A549 (cell line): Measurements from ENCODE around the gene RGS16. TPM values are rescaled to one million over a fixed set of nuclear protein-coding genes. Genes with fewer than 3 reads are reported as not detected.

Source experiments
- ATAC-seq, 2 experiments: fragments of 200-7000 bp in 1 of 2; fragments of >200 bp in 1 of 2; cut with Nextera tagmentation in 1 of 2; cut with Tn5 transposase in 1 of 2; 3 replicates each; pipeline versions ENCODE4 v1.8.0 to v1.9.1; 2018 to 2020; ENCODE audit warnings: mild to moderate bottlenecking in 1 of 2, moderate library complexity in 1 of 2
- CTCF ChIA-PET: fragments of 300-600 bp; sonication (Branson Sonifier 250); formaldehyde crosslinking; extraction: SDS; loops from one replicate; lab custom pipeline; 2021; ENCODE audit warnings: antibody characterized with exemption, inconsistent platforms; lab: Yijun Ruan, JAX
- POLR2A ChIA-PET: fragments of 350-600 bp; formaldehyde crosslinking; extraction: SDS; loops from one replicate; lab custom pipeline; 2021; ENCODE audit warnings: antibody characterized with exemption, inconsistent platforms; lab: Yijun Ruan, JAX
- DNase-seq, 2 experiments: peaks; one replicate each; pipeline versions ENCODE4 v3.0.0 to v3.0.0-alpha.2; 2011 to 2016; ENCODE audit warnings: low read depth in 1 of 2, low spot score in 1 of 2
- FAIRE-seq: peaks from 2 replicates; lab custom pipeline; 2011; peaks lifted over from hg19 to GRCh38; lab: Jason Lieb, UNC
- H3K27ac ChIP-seq, 2 experiments: fragments of >200 bp; sonication (Bioruptor Twin); formaldehyde crosslinking; 3 replicates each; pipeline ENCODE4 v1.5.1; 2016 to 2017
- H3K4me1 ChIP-seq: fragments of >200 bp; sonication (Bioruptor Twin); formaldehyde crosslinking; 3 replicates; pipeline ENCODE4 v1.6.1; 2016
- H3K4me2 ChIP-seq: fragments of >200 bp; sonication (Bioruptor Twin); formaldehyde crosslinking; 3 replicates; pipeline ENCODE4 v1.6.1; 2016
- H3K4me3 ChIP-seq: fragments of >200 bp; sonication (Bioruptor Twin); formaldehyde crosslinking; 3 replicates; pipeline ENCODE4 v1.5.1; 2016
- H3K9me3 ChIP-seq: fragments of >200 bp; sonication (Bioruptor Twin); formaldehyde crosslinking; 3 replicates; pipeline ENCODE4 v1.6.1; 2016
- CBX2 ChIP-seq: fragments of 200-600 bp; sonication (generic); IDR thresholded peaks from 2 replicates; pipeline ENCODE4 v1.6.1; 2016; ENCODE audit warnings: low read depth, mild to moderate bottlenecking, borderline replicate concordance
- CHD2 ChIP-seq: fragments of 150-350 bp; IDR thresholded peaks from 2 replicates; pipeline ENCODE4 v1.6.1; 2014; ENCODE audit warnings: low read length; ENCODE audit not compliant: partially characterized antibody
- E2F6 ChIP-seq: IDR thresholded peaks from 2 replicates; pipeline ENCODE4 v1.6.1; 2012; ENCODE audit warnings: low read depth, borderline replicate concordance
- EHMT2 ChIP-seq: fragments of 200-600 bp; sonication (generic); IDR thresholded peaks from 2 replicates; pipeline ENCODE4 v1.6.1; 2016; ENCODE audit warnings: antibody characterized with exemption, low read depth, mild to moderate bottlenecking, moderate library complexity
- FOSL2 ChIP-seq, 2 experiments: fragments of 450-650 bp in 1 of 2; fragments of >200 bp in 1 of 2; sonication (Bioruptor Twin) in 1 of 2; formaldehyde crosslinking; IDR thresholded peaks; 2 replicates each; pipeline versions ENCODE4 v1.5.0 to v1.6.1; 2016 to 2020; ENCODE audit warnings: mild to moderate bottlenecking in 1 of 2, moderate library complexity in 1 of 2
- GATA3 ChIP-seq: IDR thresholded peaks from 2 replicates; pipeline ENCODE4 v1.6.1; 2012; ENCODE audit warnings: borderline replicate concordance
- HEYL ChIP-seq: fragments of 250-450 bp; sonication (Bioruptor Pico); IDR thresholded peaks from 2 replicates; pipeline ENCODE4 v1.8.0; 2021; ENCODE audit warnings: mild to moderate bottlenecking, moderate library complexity
- HMGXB4 ChIP-seq: fragments of 250-450 bp; sonication (Bioruptor Pico); IDR thresholded peaks from 2 replicates; pipeline ENCODE4 v1.5.0; 2021; ENCODE audit warnings: mild to moderate bottlenecking, moderate library complexity, borderline replicate concordance
- HOXB5 ChIP-seq: fragments of 250-450 bp; sonication (Bioruptor Pico); IDR thresholded peaks from 2 replicates; pipeline ENCODE4 v1.5.0; 2020; ENCODE audit warnings: mild to moderate bottlenecking, moderate library complexity
- MAFK ChIP-seq: fragments of 450-650 bp; IDR thresholded peaks from 2 replicates; pipeline ENCODE4 v1.6.1; 2014; ENCODE audit not compliant: partially characterized antibody
- MYC ChIP-seq: IDR thresholded peaks from 2 replicates; pipeline ENCODE4 v1.6.1; 2012; ENCODE audit warnings: mild to moderate bottlenecking, inconsistent platforms, low read length, improper control_type of control experiment, borderline replicate concordance
- NFE2L2 ChIP-seq: fragments of 150-350 bp; conservative IDR thresholded peaks from 2 replicates; pipeline ENCODE4 v1.6.1; 2014; ENCODE audit warnings: low read length
- POLR2A ChIP-seq: IDR thresholded peaks from 2 replicates; pipeline ENCODE4 v1.6.1; 2012; ENCODE audit warnings: mild to moderate bottlenecking, low read length
- POLR2AphosphoS2 ChIP-seq: conservative IDR thresholded peaks from 2 replicates; pipeline ENCODE4 v1.6.1; 2012; ENCODE audit warnings: low read length, improper control_type of control experiment, inconsistent platforms
- RCOR1 ChIP-seq: fragments of 150-350 bp; IDR thresholded peaks from 2 replicates; pipeline ENCODE4 v1.6.1; 2014; ENCODE audit warnings: antibody characterized with exemption, low read length, low read depth
- RFX5 ChIP-seq: fragments of 450-650 bp; IDR thresholded peaks from 2 replicates; pipeline ENCODE4 v1.7.1; 2014; ENCODE audit warnings: antibody characterized with exemption, mild to moderate bottlenecking, moderate library complexity
- RNF2 ChIP-seq: fragments of 200-600 bp; sonication (generic); IDR thresholded peaks from 2 replicates; pipeline ENCODE4 v1.6.1; 2016; ENCODE audit warnings: low read depth, mild to moderate bottlenecking, antibody characterized with exemption, moderate library complexity, borderline replicate concordance
- SMC3 ChIP-seq: fragments of >200 bp; sonication (Bioruptor Twin); formaldehyde crosslinking; IDR thresholded peaks from 3 replicates; pipeline ENCODE4 v1.6.1; 2018; ENCODE audit warnings: inconsistent platforms
- TFCP2L1 ChIP-seq: fragments of 250-450 bp; sonication (Bioruptor Pico); IDR thresholded peaks from 2 replicates; pipeline ENCODE4 v1.5.0; 2021; ENCODE audit warnings: mild to moderate bottlenecking
- TP53 ChIP-seq: fragments of 250-450 bp; sonication (Bioruptor Pico); IDR thresholded peaks from 2 replicates; pipeline ENCODE4 v1.5.0; 2021; ENCODE audit warnings: mild to moderate bottlenecking, moderate library complexity
- ZC3H11A ChIP-seq: fragments of 450-650 bp; IDR thresholded peaks from 2 replicates; pipeline ENCODE4 v1.6.1; 2014; ENCODE audit warnings: antibody characterized with exemption, mild to moderate bottlenecking
- ZFP36 ChIP-seq: fragments of 450-650 bp; IDR thresholded peaks from 2 replicates; pipeline ENCODE4 v1.6.1; 2014; ENCODE audit warnings: borderline replicate concordance; ENCODE audit not compliant: partially characterized antibody
- ZSCAN20 ChIP-seq: fragments of 250-450 bp; sonication (Bioruptor Pico); IDR thresholded peaks from 2 replicates; pipeline ENCODE4 v1.8.0; 2022; ENCODE audit warnings: mild to moderate bottlenecking, moderate library complexity
- WGBS: methylation state at CpG from one replicate; pipeline ENCODE4 v1.1.6; 2017; ENCODE audit errors: missing lambda C conversion rate; 5-methylcytosine and 5-hydroxymethylcytosine counted together
- polyA plus RNA-seq, 4 experiments: library from polyadenylated mRNA; depleted of rRNA in 3 of 4; stranded (reverse); fragments of >200 nt; fragmentation: RNase III in 1 of 4; extraction: RNeasy Plus Mini Kit Qiagen cat#74134 plus additional on column Dnase treatment in 1 of 4; gene quantifications; 2 replicates in 3 of 4; 3 replicates in 1 of 4; pipeline ENCODE4 v1.2.3, GENCODE V29; 2011 to 2017

The RGS16 gene
- polyA plus RNA-seq, 2 of the 4 experiments (the other 2 are of a cell fraction): 0.13 to 0.45 TPM

DNA sequence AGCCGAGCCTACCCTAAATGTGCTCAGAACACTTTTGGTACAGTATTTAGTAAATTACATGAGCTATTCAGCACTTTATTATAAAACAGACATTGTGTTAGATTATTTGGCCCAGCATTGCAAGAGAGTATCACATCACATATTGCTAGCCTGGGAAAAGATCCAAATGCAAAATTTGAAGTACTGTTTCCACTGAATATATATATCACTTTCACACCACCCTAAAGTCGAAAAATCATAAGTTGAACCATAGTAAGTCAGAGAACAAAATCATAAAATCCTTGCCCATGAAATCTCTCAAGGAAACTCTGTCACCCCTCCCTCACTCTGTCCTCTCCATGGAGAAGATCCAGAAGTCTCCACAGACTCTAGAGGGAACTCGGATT is 47.1 kb upstream of the RGS16 start:
- no peak overlapping the region for H3K4me3 ChIP-seq
- WGBS: 25% methylated on average over 3 of the region's 3 CpGs
- ChIA-PET POLR2A (no interaction called here), CTCF (interaction anchor here (1.2 kb wide), 1 partner anchor 51 kb away, joined by 3 read pairs; no protein-coding TSS in a partner anchor)
- H3K4me1 ChIP-seq: no peaks in the 10 kb centered on the region
- no peak for FAIRE-seq
- ATAC-seq: no peak
- TF ChIP-seq NFE2L2 (no peak), RCOR1 (no peak), TP53 (no peak), SMC3 (no peak), MYC (no peak), RFX5 (no peak), RNF2 (no peak), HEYL (CRISPR knock-in tag) (no peak), POLR2AphosphoS2 (no peak), FOSL2 (IDR thresholded peaks at IDR 0.05) (no peak), FOSL2 (CRISPR knock-in tag; IDR thresholded peaks at IDR 0.05) (no peak), ZSCAN20 (no peak), HMGXB4 (no peak)
- H3K9me3 ChIP-seq: no peaks in the 10 kb centered on the region
- H3K27ac ChIP-seq: no peak overlapping the region
- no peak for DNase-seq
- H3K4me2 ChIP-seq: no peak overlapping the region

DNA sequence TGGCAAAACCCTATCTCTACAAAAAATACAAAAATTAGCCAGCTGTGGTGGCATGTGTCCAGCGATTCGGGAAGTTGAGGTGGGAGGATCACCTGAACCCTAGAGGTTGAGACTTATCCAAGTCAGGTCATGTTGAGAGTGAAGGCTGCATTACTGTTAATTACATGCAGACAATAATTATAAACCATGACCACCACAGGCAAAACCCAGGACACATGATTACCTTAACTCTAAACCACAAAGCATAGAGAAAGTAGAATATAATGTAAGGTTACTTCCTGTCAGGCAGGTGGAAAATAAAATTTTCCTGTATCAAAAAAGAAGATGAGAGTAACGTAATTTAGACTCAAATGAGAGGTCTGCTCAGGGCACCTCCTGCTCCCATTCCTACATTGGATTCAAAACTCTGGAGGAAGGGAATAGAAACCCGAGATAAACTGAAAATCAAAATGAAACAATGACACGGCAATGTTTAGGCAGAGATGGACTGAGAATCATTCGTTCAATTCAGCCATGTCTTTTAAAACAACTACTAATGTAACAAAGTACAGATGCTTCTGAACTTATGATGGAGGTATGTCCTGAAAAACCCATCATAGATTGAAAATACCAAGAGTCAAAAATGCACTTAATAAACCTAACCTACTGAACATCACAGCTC is 46.6 kb upstream of the RGS16 start:
- 43% methylated on average over 6 of the region's 6 CpGs for WGBS
- no peak overlapping the region for H3K27ac ChIP-seq
- no peak for DNase-seq
- POLR2A ChIA-PET: no interaction called here
- no peaks in the 10 kb centered on the region for H3K4me1 ChIP-seq
- H3K4me2 ChIP-seq: no peak overlapping the region
- TF ChIP-seq POLR2A (no peak), RNF2 (no peak), CBX2 (no peak), HOXB5 (CRISPR knock-in tag) (no peak), MYC (no peak), ZC3H11A (no peak), CHD2 (no peak), GATA3 (no peak), MAFK (no peak)
- TF ChIP-seq, all 56 proteins: peak for 0
- Histone ChIP-seq H3K4me3 (no peak overlapping the region), H3K9me3 (no peaks in the 10 kb centered on the region)
- FAIRE-seq (no peak), ATAC-seq (no peak)
- CTCF ChIA-PET: no interaction called here

GRCh38 chr1:182649041-182649440 is 44.9 kb upstream of the RGS16 start:
- ChIA-PET CTCF (interaction anchor here (0.9 to 1.8 kb wide), 2 partner anchors 11 to 12 kb away, joined by 3 to 6 read pairs; no protein-coding TSS in a partner anchor), POLR2A (no interaction called here)
- TF ChIP-seq RNF2: no peak
- TF ChIP-seq ZFP36: no peak
- TF ChIP-seq TFCP2L1 (CRISPR knock-in tag): no peak
- TF ChIP-seq CBX2: no peak
- no peak for TF ChIP-seq EHMT2
- TF ChIP-seq E2F6: no peak
- TF ChIP-seq NFE2L2: no peak
- no peak for TF ChIP-seq HEYL (CRISPR knock-in tag)
- TF ChIP-seq CHD2: no peak
- DNase-seq: no peak
- ATAC-seq: no peak
- Histone ChIP-seq H3K4me1 (no peaks in the 10 kb centered on the region), H3K9me3 (no peaks in the 10 kb centered on the region), H3K4me2 (no peak overlapping the region), H3K4me3 (no peak overlapping the region), H3K27ac (no peak overlapping the region)
- no peak for FAIRE-seq
- 70% methylated on average over 7 of the region's 7 CpGs for WGBS
